SW480 (cell line): ENCODE measurements around the gene LRP4.

Experiments
- DNase-seq: peaks from one replicate; pipeline ENCODE4 v3.0.0-alpha.2; 2016; ENCODE audit warnings: low spot score

The LRP4 gene

DNA sequence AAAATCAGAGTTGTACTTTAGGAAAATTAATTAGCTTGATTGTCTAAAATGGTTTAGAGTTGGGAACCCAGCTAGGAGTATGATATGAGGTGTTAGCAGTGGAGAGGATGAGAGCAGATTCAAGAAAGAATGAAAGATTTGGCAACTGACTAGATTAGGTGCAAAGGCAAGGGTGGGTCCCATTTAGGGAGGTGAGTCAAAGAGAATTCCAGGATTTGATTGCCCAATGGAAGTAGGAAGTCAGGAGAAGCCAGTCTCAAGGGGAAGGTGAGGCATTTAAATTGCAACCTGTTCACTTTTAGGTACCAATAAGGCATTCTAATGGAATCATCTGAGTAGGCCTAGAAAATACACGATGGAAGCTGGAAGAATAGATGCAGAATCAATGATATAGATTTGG lies 68.7 kb downstream of the LRP4 start:
- DNase-seq = no peak

- DNase-seq = no peak
These were observed 71.9 kb downstream of the LRP4 start for GRCh38 chr11:46846510-46846830.

DNA sequence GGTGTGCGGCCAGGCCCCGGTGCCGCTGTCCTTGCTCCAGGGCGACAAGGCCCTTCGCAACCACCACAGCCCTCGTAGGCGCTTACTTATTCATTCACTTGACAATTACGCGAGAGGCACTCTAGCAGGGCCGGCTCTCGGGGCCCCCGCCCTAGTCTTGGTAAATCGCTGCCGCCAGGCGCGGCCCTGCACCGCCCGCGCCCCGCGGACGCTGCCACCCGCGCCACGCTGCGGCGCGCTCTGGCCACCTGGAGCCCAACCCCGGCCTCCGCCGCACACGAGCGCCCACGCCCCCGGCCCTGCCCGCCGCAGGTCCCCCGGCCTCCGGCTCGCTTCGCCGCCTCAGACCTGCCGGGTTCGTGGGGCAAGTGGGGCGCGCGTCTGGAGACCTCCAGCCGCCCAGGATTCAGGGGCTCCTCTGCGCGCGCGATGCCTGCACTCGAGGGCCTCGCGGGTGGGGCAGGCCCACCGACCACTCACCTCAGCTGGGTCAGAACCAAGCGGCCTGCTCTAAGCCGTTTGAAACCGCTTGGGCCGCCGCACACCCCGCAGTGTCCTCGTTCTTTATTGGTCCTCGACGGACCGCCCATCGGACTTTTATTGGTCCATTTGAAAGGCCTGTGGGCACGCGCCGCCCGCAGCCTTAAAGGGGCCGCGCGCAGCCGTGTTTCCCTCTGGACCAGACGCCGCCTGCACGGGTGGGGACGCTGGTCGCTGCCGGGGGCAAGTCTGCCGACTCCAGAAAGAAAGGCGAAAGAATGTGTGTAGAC lies 72.4 kb downstream of the LRP4 start, which contains the start of gene CKAP5:
Gene CKAP5 (minus strand): TSS at position 541 of the 770 bp plus-strand sequence. CDS start 25,049 bp downstream, outside the sequence.
- peak; percentile 90 for DNase-seq

- DNase-seq = no peak
These were observed 73.0 kb downstream of the LRP4 start for GRCh38 chr11:46845440-46845739.

GRCh38 chr11:46840116-46840515 lies 78.2 kb downstream of the LRP4 start:
- no peak for DNase-seq

DNA sequence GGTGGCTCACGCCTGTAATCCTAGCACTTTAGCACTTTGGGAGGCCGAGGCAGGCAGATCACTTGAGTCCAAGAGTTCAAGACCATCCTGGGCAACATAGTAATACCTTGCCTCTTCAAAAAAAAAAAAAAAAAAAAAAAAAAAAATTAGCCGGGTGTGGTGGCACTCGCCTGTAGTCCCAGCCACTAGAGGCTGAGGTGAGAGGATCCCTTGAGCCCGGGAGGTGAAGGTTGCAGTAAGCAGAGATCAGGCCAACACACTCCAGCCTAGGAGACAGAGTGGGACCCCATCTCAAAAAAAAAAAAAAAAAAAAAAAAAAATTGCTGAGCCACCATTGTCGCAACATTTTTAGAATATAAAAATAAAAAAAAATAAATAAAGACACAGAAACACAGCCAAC lies 79.8 kb downstream of the LRP4 start:
- no peak for DNase-seq

DNA sequence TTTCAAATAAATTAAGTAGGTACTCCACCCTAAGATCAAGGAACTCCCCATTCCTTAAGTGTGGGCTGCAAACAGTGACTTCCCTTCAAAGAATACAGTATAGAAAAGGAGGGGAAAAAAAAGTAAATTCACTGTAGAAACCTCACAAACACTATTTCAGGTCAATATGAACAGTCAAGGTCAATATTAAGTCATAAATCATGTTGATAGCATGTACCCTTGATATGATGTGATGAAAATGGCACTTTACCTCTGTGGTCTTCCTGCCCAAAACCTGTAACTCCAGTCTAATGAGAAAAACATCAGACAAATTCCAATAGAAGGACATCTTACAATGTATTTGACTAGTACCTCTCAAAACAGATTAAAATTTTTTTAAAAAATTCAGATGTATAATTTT lies 80.5 kb downstream of the LRP4 start:
- DNase-seq = no peak

DNA sequence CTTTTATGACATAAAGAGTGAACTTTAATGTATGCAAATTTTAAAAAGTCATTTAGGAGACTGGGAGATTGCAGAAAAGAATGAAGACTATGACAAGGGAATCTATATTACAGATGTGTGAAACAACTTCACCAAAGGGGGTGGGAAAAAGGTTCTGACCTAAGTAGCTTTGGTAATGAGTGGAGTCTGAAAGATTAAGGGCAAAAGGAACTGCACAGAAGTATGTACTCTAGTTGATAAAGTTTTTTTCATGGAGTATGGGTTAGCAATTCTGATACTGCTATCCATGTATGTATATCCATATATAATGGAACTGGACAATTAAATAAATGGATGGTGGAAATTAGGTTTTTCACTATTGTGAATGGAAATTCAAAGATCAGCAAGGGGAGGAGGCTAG lies 81.5 kb downstream of the LRP4 start:
- DNase-seq = no peak

DNA sequence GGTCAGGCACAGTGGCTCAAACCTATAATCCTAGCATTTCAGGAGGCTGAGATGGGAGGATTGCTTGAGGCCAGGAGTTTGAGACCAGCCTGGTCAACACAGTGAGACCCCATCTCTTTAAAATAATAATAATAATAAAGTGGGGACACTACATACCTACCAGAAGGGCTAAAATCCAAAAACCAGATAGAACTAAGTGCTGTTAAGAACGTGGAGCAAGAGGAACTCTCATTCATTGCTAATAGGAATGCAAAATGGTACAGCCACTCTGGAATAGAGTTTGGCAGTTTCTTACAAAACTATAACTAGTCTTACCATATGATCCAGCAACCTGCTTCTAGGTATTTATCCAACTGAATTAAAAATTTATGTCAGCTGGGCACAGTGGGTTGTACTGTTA lies 81.9 kb downstream of the LRP4 start:
- DNase-seq = no peak

DNA sequence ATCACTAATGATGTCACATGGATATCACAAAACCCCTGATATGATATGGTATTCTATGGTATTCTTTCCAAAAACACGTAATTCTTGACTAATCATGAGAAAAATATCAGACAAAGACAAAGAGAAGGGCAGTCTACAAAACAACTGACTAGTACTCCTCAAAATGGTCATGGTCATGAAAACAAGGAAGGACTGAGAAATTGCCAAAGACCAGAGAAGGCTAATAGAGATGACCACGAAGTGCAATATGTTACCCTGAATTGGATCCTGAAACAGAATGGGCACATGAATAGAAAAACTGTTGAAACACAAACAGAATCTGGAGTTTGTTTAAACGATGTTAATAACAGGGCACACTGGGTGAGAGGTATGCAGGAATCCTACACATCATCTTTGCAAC lies 82.5 kb downstream of the LRP4 start:
- DNase-seq = no peak

- no peak for DNase-seq
These were observed 83.5 kb downstream of the LRP4 start for GRCh38 chr11:46834821-46835220.

- DNase-seq = no peak
These were observed 85.7 kb downstream of the LRP4 start for GRCh38 chr11:46832511-46833214.

DNA sequence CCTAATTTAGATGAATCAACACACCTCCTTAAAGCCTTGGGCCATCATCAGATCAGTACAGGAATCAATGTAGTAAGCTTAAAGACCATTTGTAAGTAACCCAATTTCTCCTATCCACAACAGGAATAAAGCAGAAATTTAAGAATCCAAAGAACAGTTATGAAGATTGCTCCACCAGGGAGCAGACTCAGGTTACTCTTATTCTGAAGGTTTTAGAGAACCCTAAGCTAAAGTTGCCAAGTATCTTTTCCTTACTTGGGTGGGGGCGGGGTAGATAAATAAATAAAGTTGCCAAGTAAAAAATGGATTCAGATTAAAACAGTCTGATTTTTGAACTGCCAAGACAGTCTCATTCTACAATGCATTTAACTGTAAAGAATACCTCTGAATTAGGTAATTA lies 90.4 kb downstream of the LRP4 start:
- DNase-seq = no peak

- DNase-seq = peak; percentile 83
These were observed 91.9 kb downstream of the LRP4 start for GRCh38 chr11:46826310-46827044.

GRCh38 chr11:46808799-46809431 lies 109.4 kb downstream of the LRP4 start:
- peak; percentile 33 for DNase-seq
